Activated naive CD4-positive, alpha-beta T cell treated with anti-CD3 and anti-CD28 coated beads, Interleukin-2, amount 50 U/mL, for 16 hours (primary cell): ENCODE measurements around the gene HERC2.

Source experiments
- DNase-seq: peaks from one replicate; pipeline ENCODE4 v3.0.0-alpha.2; 2020

Gene HERC2

GRCh38 chr15:28109626-28110455 is 212.1 kb downstream of the HERC2 start:
- DNase-seq, result no peak

GRCh38 chr15:28107904-28108275 is 214.1 kb downstream of the HERC2 start:
- no peak for DNase-seq

GRCh38 chr15:28107111-28107903 is 214.7 kb downstream of the HERC2 start:
- no peak for DNase-seq

GRCh38 chr15:28106294-28107110 is 215.5 kb downstream of the HERC2 start:
- DNase-seq, result peak; percentile 25

- DNase-seq, result no peak
These were observed 216.2 kb downstream of the HERC2 start for GRCh38 chr15:28105793-28106192.

- DNase-seq, result no peak
These were observed 216.7 kb downstream of the HERC2 start for GRCh38 chr15:28105224-28105791.

- DNase-seq, result no peak
These were observed 217.7 kb downstream of the HERC2 start for GRCh38 chr15:28104326-28104725.

- DNase-seq, result no peak
These were observed 218.1 kb downstream of the HERC2 start for GRCh38 chr15:28103831-28104230.

GRCh38 chr15:28101983-28102441 is 220.0 kb downstream of the HERC2 start:
- DNase-seq, result no peak

- no peak for DNase-seq
These were observed 220.8 kb downstream of the HERC2 start for GRCh38 chr15:28101201-28101600.

GRCh38 chr15:28100516-28101195 is 221.3 kb downstream of the HERC2 start:
- no peak for DNase-seq

GRCh38 chr15:28099555-28100140 is 222.3 kb downstream of the HERC2 start:
- DNase-seq, result no peak

- peak; percentile 61 for DNase-seq
These were observed 223.0 kb downstream of the HERC2 start, which contains the start of gene OCA2 for GRCh38 chr15:28098766-28099554. TSS of gene OCA2 (minus strand) at chr15:28099315. CDS start at chr15:28081874, 17,441 bp downstream.

- DNase-seq, result no peak
These were observed 223.6 kb downstream of the HERC2 start for GRCh38 chr15:28098360-28098765.

- DNase-seq, result no peak
These were observed 224.2 kb downstream of the HERC2 start for GRCh38 chr15:28097656-28098359.

GRCh38 chr15:28096670-28097431 is 225.1 kb downstream of the HERC2 start:
- no peak for DNase-seq

- no peak for DNase-seq
These were observed 225.6 kb downstream of the HERC2 start for GRCh38 chr15:28096411-28096669.

GRCh38 chr15:28094732-28095521 is 227.1 kb downstream of the HERC2 start:
- DNase-seq, result peak; percentile 34
